Measurements from ENCODE around the gene DDX20. TPM values are rescaled to one million over a fixed set of nuclear protein-coding genes. Genes with fewer than 3 reads are reported as not detected.

The DDX20 gene
- total RNA-seq, 1 experiment from 2014 or later: 8.4 TPM

- no peaks in the 10 kb centered on the region for H3K9me3 ChIP-seq (ENCODE audit: insufficient read depth, low read depth)
- BruUV-seq (replicated peaks): no TSS peak
- intact Hi-C loops (cut with micrococcal nuclease; ENCODE audit: unreplicated experiment): no loop called here
- no peaks in the 10 kb centered on the region for H3K36me3 ChIP-seq (ENCODE audit: low read depth)
- H3K4me1 ChIP-seq (replicated peaks; ENCODE audit: insufficient read depth): peaks cover 14% of the 10 kb centered on the region
- no peak overlapping the region for H2AFZ ChIP-seq
- no peaks in the 10 kb centered on the region for H3K27me3 ChIP-seq (ENCODE audit: insufficient read depth, low read depth)
- 0 out of 2 replicates have a peak, but pooled peaks cover 10% of the 10 kb centered on the region for H3F3A ChIP-seq (ENCODE audit: insufficient read depth, low read depth)
- CTCF ChIA-PET: no interaction called here
- H3K9me2 ChIP-seq (ENCODE audit: insufficient read depth): no peaks in the 10 kb centered on the region
- no peak overlapping the region for H3K27ac ChIP-seq
- POLR2A ChIA-PET (ENCODE audit: unreplicated experiment): no interaction called here
- no peak for DNase-seq
- TF ChIP-seq CTCF (conservative IDR thresholded peaks at IDR 0.05) (no peak), EZH2 (IDR thresholded peaks at IDR 0.05; ENCODE audit: low read depth) (no peak)
- H3K4me2 ChIP-seq: no peak overlapping the region
- H3K79me2 ChIP-seq (ENCODE audit: low read depth): no peaks in the 10 kb centered on the region
- no peaks in the 10 kb centered on the region for H4K20me1 ChIP-seq (ENCODE audit: insufficient read depth)
- H3K4me3 ChIP-seq: no peak overlapping the region
Measured at GRCh38 chr1:111717450-111717849, 38.3 kb upstream of the DDX20 start.

- Histone ChIP-seq H4K20me1 (ENCODE audit: insufficient read depth) (no peaks in the 10 kb centered on the region), H3K4me1 (replicated peaks; ENCODE audit: insufficient read depth) (peaks cover 16% of the 10 kb centered on the region), H3K36me3 (ENCODE audit: low read depth) (no peaks in the 10 kb centered on the region), H3F3A (ENCODE audit: insufficient read depth, low read depth) (0 out of 2 replicates have a peak, but pooled peaks cover 5% of the 10 kb centered on the region), H3K9me2 (ENCODE audit: insufficient read depth) (no peaks in the 10 kb centered on the region), H3K27ac (no peak overlapping the region), H3K9me3 (ENCODE audit: insufficient read depth, low read depth) (no peaks in the 10 kb centered on the region), H3K4me2 (no peak overlapping the region), H3K27me3 (ENCODE audit: insufficient read depth, low read depth) (no peaks in the 10 kb centered on the region), H3K79me2 (ENCODE audit: low read depth) (no peaks in the 10 kb centered on the region), H3K4me3 (no peak overlapping the region), H2AFZ (no peak overlapping the region)
- TSS peak; percentile 10 for BruUV-seq (replicated peaks)
- no peak for TF ChIP-seq EZH2 (IDR thresholded peaks at IDR 0.05; ENCODE audit: low read depth)
- no peak for TF ChIP-seq CTCF (conservative IDR thresholded peaks at IDR 0.05)
- intact Hi-C loops (cut with micrococcal nuclease; ENCODE audit: unreplicated experiment): no loop called here
- DNase-seq: no peak
- ChIA-PET CTCF (no interaction called here), POLR2A (ENCODE audit: unreplicated experiment) (no interaction called here)
Measured at GRCh38 chr1:111719135-111719534, 36.6 kb upstream of the DDX20 start.

GRCh38 chr1:111719674-111720132, 36.0 kb upstream of the DDX20 start:
- Histone ChIP-seq H4K20me1 (ENCODE audit: insufficient read depth) (no peaks in the 10 kb centered on the region), H3K36me3 (ENCODE audit: low read depth) (no peaks in the 10 kb centered on the region), H3F3A (ENCODE audit: insufficient read depth, low read depth) (no peaks in the 10 kb centered on the region), H2AFZ (no peak overlapping the region), H3K27ac (no peak overlapping the region), H3K79me2 (ENCODE audit: low read depth) (no peaks in the 10 kb centered on the region), H3K9me3 (ENCODE audit: insufficient read depth, low read depth) (no peaks in the 10 kb centered on the region), H3K4me3 (no peak overlapping the region), H3K4me2 (no peak overlapping the region), H3K9me2 (ENCODE audit: insufficient read depth) (no peaks in the 10 kb centered on the region), H3K27me3 (ENCODE audit: insufficient read depth, low read depth) (no peaks in the 10 kb centered on the region), H3K4me1 (replicated peaks; ENCODE audit: insufficient read depth) (peaks cover 16% of the 10 kb centered on the region)
- ChIA-PET POLR2A (ENCODE audit: unreplicated experiment) (no interaction called here), CTCF (no interaction called here)
- no peak for DNase-seq
- intact Hi-C loops (cut with micrococcal nuclease; ENCODE audit: unreplicated experiment): no loop called here
- TF ChIP-seq EZH2 (IDR thresholded peaks at IDR 0.05; ENCODE audit: low read depth) (no peak), CTCF (conservative IDR thresholded peaks at IDR 0.05) (no peak)
- BruUV-seq (replicated peaks): no TSS peak

All from PC-9 (cell line).